WERI-Rb-1 (cell line): ENCODE measurements around the gene SOBP.

Experiments used
- DNase-seq: peaks from one replicate; pipeline ENCODE4 v3.0.0-alpha.2; 2020
- H3K27ac ChIP-seq: fragments of 250-450 bp; sonication (Bioruptor Pico); 2 replicates; pipeline ENCODE4 v1.5.1; 2020; ENCODE audit warnings: mild to moderate bottlenecking, moderate library complexity
- H3K27me3 ChIP-seq: fragments of 250-450 bp; sonication (Bioruptor Pico); 2 replicates; pipeline ENCODE4 v1.5.1; 2021; ENCODE audit warnings: mild to moderate bottlenecking, low read depth, moderate library complexity; ENCODE audit not compliant: insufficient read depth, severe bottlenecking
- H3K36me3 ChIP-seq: fragments of 250-450 bp; sonication (Bioruptor Pico); 2 replicates; pipeline ENCODE4 v1.5.1; 2020; ENCODE audit warnings: mild to moderate bottlenecking, moderate library complexity
- H3K4me3 ChIP-seq: 2 replicates; pipeline ENCODE4 v1.5.1; 2011; ENCODE audit warnings: low read depth, mild to moderate bottlenecking, control low read depth, low read length
- H3K9me3 ChIP-seq: fragments of 250-450 bp; sonication (Bioruptor Pico); 2 replicates; pipeline ENCODE4 v1.5.1; 2021; ENCODE audit warnings: mild to moderate bottlenecking, moderate library complexity; ENCODE audit not compliant: severe bottlenecking
- CTCF ChIP-seq: IDR thresholded peaks from 2 replicates; pipeline ENCODE4 v1.5.1; 2011; ENCODE audit warnings: low read depth, mild to moderate bottlenecking, control low read depth, inconsistent platforms, low read length

The SOBP gene

GRCh38 chr6:107489636-107490565 is at the start of gene SOBP:
Gene SOBP (plus strand): TSS chr6:107490117. CDS start chr6:107490617, 500 bp downstream.
- Histone ChIP-seq H3K9me3 (no peaks in the 10 kb centered on the region), H3K36me3 (no peaks in the 10 kb centered on the region), H3K4me3 (peak within 1 kb of the TSS; percentile 63), H3K27me3 (peaks cover 35% of the 10 kb centered on the region), H3K27ac (no peak within 1 kb of the TSS)
- TF ChIP-seq CTCF: 0 out of 2 replicates have a peak, but pooled peaks have one; percentile 1
- peak; percentile 38 for DNase-seq

GRCh38 chr6:107440936-107441335 is 49.0 kb upstream of the SOBP start:
- H3K36me3 ChIP-seq: no peaks in the 10 kb centered on the region
- no peak for TF ChIP-seq CTCF
- no peak overlapping the region for H3K4me3 ChIP-seq
- DNase-seq: no peak
- H3K27ac ChIP-seq: no peak overlapping the region
- no peaks in the 10 kb centered on the region for H3K27me3 ChIP-seq
- no peaks in the 10 kb centered on the region for H3K9me3 ChIP-seq

GRCh38 chr6:107441682-107442081 is 48.2 kb upstream of the SOBP start:
- TF ChIP-seq CTCF: no peak
- Histone ChIP-seq H3K27ac (no peak overlapping the region), H3K36me3 (no peaks in the 10 kb centered on the region), H3K4me3 (no peak overlapping the region), H3K27me3 (no peaks in the 10 kb centered on the region), H3K9me3 (no peaks in the 10 kb centered on the region)
- DNase-seq: no peak

GRCh38 chr6:107442938-107443607 is 46.8 kb upstream of the SOBP start:
- no peaks in the 10 kb centered on the region for H3K27me3 ChIP-seq
- H3K9me3 ChIP-seq: peaks cover 7% of the 10 kb centered on the region
- DNase-seq: no peak
- H3K27ac ChIP-seq: no peak overlapping the region
- no peaks in the 10 kb centered on the region for H3K36me3 ChIP-seq
- TF ChIP-seq CTCF: no peak
- no peak overlapping the region for H3K4me3 ChIP-seq

- Histone ChIP-seq H3K4me3 (no peak overlapping the region), H3K36me3 (no peaks in the 10 kb centered on the region), H3K27me3 (no peaks in the 10 kb centered on the region), H3K27ac (no peak overlapping the region), H3K9me3 (peaks cover 12% of the 10 kb centered on the region)
- no peak for TF ChIP-seq CTCF
- no peak for DNase-seq
Observed at GRCh38 chr6:107443608-107444267, 46.2 kb upstream of the SOBP start.
